Muscle layer of duodenum (tissue), 2 donors: ENCODE results near the gene HAL.
"Not testable (repeated sequence)": the region's sequence is repeated elsewhere in the genome, so short reads cannot be mapped to it uniquely, and the experiment has no call there.

Experiments
- H3K27ac ChIP-seq: one replicate; pipeline ENCODE4 v1.7.0; 2013; ENCODE audit warnings: mild to moderate bottlenecking, low read length
- H3K27me3 ChIP-seq: one replicate; pipeline ENCODE4 v1.7.0; 2013; ENCODE audit warnings: low read depth, mild to moderate bottlenecking, control low read depth, low read length
- H3K36me3 ChIP-seq, 2 donors: one replicate each; pipeline ENCODE4 v1.7.0; 2013; ENCODE audit warnings: low read length in 2 of 2, control low read depth in 1 of 2, mild to moderate bottlenecking in 1 of 2; ENCODE audit not compliant: insufficient read depth in 2 of 2, control insufficient read depth in 1 of 2
- H3K4me1 ChIP-seq, 2 donors: one replicate each; pipeline ENCODE4 v1.7.0; 2013; ENCODE audit warnings: low read length in 2 of 2, mild to moderate bottlenecking in 2 of 2, control low read depth in 1 of 2, moderate library complexity in 1 of 2; ENCODE audit not compliant: insufficient read depth in 2 of 2, control insufficient read depth in 1 of 2
- H3K4me3 ChIP-seq, 2 donors: one replicate each; pipeline ENCODE4 v1.7.0; 2013; ENCODE audit warnings: low read length in 2 of 2, low read depth in 1 of 2, mild to moderate bottlenecking in 1 of 2
- H3K9me3 ChIP-seq, 2 donors: one replicate each; pipeline ENCODE4 v1.7.0; 2013; ENCODE audit warnings: low read length in 2 of 2, control low read depth in 1 of 2, mild to moderate bottlenecking in 1 of 2; ENCODE audit not compliant: control insufficient read depth in 1 of 2
- donor health status: healthy.

The HAL gene

GRCh38 chr12:95972832-95973456 is 23.2 kb downstream of the HAL start:
- no peak overlapping the region for H3K27ac ChIP-seq
- H3K4me1 ChIP-seq, result no peaks in the 10 kb centered on the region
- H3K4me3 ChIP-seq, result no peak overlapping the region
- H3K36me3 ChIP-seq, result no peaks in the 10 kb centered on the region
- H3K27me3 ChIP-seq, result no peaks in the 10 kb centered on the region
- H3K9me3 ChIP-seq, result no peaks in the 10 kb centered on the region

GRCh38 chr12:95970905-95971304 is 25.2 kb downstream of the HAL start:
- Histone ChIP-seq H3K4me3 (no peak overlapping the region), H3K27ac (no peak overlapping the region), H3K27me3 (no peaks in the 10 kb centered on the region), H3K9me3 (no peaks in the 10 kb centered on the region), H3K36me3 (no peaks in the 10 kb centered on the region), H3K4me1 (no peaks in the 10 kb centered on the region)

DNA sequence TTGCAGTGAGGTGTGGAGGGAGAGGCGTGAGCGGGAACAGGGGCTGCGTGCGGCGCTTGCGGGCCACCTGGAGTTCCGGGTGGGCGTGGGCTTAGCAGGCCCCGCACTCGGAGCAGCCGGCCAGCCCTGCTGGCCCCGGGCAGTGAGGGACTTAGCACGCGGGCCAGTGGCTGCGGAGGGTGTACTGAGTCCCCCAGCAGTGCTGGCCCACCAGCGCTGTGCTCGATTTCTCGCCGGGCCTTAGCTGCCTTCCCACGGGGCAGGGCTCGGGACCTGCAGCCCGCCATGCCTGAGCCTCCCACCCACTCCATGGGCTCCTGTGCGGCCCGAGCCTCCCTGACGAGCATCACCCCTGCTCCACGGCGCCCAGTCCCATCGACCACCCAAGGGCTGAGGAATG is 27.0 kb downstream of the HAL start:
- H3K36me3 ChIP-seq, H3K9me3 ChIP-seq, H3K4me1 ChIP-seq, H3K4me3 ChIP-seq, H3K27ac ChIP-seq, H3K27me3 ChIP-seq: not testable (repeated sequence)

DNA sequence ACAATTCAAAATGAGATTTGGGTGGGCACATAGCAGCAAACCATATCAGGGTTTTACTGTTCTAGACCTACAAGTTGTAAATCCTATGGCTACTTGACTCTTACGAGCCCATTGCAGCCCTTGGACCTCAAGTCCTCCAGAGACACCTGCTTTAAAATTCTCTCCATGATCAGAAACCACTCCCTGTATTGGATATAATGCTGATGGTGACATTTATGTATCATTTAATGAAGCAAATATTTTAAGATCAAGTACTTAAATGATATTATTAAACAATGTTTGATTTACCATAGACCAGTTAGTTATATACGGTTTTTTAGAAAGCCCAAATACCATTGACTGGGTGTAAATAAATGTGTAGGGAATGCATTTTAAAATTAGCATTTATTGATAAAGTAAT is 28.8 kb downstream of the HAL start:
- Histone ChIP-seq H3K4me1 (no peaks in the 10 kb centered on the region), H3K9me3 (no peaks in the 10 kb centered on the region), H3K4me3 (no peak overlapping the region), H3K27me3 (no peaks in the 10 kb centered on the region), H3K27ac (no peak overlapping the region), H3K36me3 (no peaks in the 10 kb centered on the region)

GRCh38 chr12:95966287-95966870 is 29.8 kb downstream of the HAL start:
- Histone ChIP-seq H3K36me3 (no peaks in the 10 kb centered on the region), H3K27me3 (no peaks in the 10 kb centered on the region), H3K4me3 (no peak overlapping the region), H3K27ac (no peak overlapping the region), H3K4me1 (no peaks in the 10 kb centered on the region), H3K9me3 (no peaks in the 10 kb centered on the region)

DNA sequence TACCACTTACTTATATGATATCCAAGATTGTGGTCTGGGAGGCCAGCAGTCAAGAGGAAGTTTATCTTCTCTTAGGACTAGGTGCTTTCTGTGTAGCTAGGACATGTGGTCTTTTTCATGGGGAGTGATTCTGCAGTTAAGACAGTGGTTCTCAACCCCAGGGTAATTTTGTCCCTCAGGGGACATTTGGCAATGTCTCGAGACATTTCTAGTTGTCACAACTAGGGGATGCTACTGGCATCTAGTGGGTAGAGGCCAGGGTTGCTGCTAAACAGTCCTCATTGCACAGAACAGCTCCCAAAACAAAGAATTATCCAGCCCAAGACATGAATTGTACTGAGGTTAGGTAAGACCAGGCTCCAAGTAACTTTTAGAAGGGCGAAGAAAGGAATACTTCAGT is 33.0 kb downstream of the HAL start:
- H3K4me1 ChIP-seq, result no peaks in the 10 kb centered on the region
- no peak overlapping the region for H3K27ac ChIP-seq
- no peaks in the 10 kb centered on the region for H3K27me3 ChIP-seq
- no peaks in the 10 kb centered on the region for H3K9me3 ChIP-seq
- no peaks in the 10 kb centered on the region for H3K36me3 ChIP-seq
- H3K4me3 ChIP-seq, result no peak overlapping the region

- Histone ChIP-seq H3K4me1 (no peaks in the 10 kb centered on the region), H3K27ac (no peak overlapping the region), H3K36me3 (no peaks in the 10 kb centered on the region), H3K27me3 (no peaks in the 10 kb centered on the region), H3K4me3 (no peak overlapping the region), H3K9me3 (no peaks in the 10 kb centered on the region)
These were observed 33.9 kb downstream of the HAL start for GRCh38 chr12:95962222-95962621.

- Histone ChIP-seq H3K4me1 (no peaks in the 10 kb centered on the region), H3K27me3 (no peaks in the 10 kb centered on the region), H3K27ac (no peak overlapping the region), H3K36me3 (no peaks in the 10 kb centered on the region), H3K9me3 (no peaks in the 10 kb centered on the region), H3K4me3 (no peak overlapping the region)
These were observed 35.9 kb downstream of the HAL start for GRCh38 chr12:95960241-95960640.

DNA sequence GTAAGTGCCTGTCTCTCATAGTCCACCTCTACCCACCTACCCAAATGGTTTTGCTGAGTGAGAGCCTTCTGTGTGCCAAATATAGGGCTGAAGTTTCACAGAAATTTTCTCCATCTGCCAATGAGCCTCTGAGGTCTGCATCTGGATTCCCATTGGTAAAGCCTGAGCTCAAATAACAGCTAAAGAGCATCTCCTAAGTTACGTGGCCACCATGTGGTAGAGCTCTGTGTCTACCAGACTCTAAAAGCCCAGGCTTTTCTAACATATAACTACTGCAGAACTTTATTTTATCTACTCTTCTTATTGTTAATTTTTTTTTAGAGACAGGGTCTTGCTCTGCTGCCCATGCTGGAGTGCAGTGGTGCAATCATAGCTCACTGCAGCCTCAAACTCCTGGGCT is 37.0 kb downstream of the HAL start:
- Histone ChIP-seq H3K4me1 (no peaks in the 10 kb centered on the region), H3K27ac (no peak overlapping the region), H3K4me3 (no peak overlapping the region), H3K27me3 (no peaks in the 10 kb centered on the region), H3K9me3 (no peaks in the 10 kb centered on the region), H3K36me3 (no peaks in the 10 kb centered on the region)

DNA sequence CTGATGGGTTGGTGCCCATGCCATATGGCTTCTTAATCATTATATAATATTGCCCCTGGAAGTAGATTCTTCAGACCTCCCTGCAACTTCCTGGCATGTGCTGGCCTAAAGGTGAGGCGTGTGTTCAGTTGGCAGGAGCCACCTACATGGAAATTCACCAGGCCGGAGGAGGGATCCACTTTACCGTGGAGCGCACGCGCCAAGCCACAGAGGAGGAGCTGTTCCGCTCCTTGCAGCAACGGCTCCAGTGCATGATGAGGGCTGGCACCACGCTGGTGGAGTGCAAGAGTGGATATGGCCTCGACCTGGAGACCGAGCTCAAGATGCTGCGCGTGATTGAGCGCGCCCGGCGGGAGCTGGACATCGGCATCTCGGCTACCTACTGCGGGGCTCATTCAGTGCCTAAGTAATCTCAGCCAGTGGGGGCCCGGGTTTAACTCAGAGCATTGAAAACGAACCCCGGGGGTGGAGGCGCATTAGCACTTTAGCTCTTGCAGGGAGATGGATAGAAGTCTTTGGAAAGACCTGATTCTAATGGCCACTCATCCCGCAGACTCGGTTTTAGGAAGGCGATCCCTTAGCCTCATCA is 39.5 kb downstream of the HAL start:
- Histone ChIP-seq H3K4me3 (no peak overlapping the region), H3K36me3 (no peaks in the 10 kb centered on the region), H3K27me3 (no peaks in the 10 kb centered on the region), H3K9me3 (no peaks in the 10 kb centered on the region), H3K27ac (no peak overlapping the region), H3K4me1 (no peaks in the 10 kb centered on the region)

GRCh38 chr12:95955549-95956159 is 40.5 kb downstream of the HAL start:
- H3K4me1 ChIP-seq, result no peaks in the 10 kb centered on the region

More at GRCh38 chr12:95955549-95956159, 40.5 kb downstream of the HAL start:
- Histone ChIP-seq H3K4me3 (no peak overlapping the region), H3K9me3 (no peaks in the 10 kb centered on the region), H3K27me3 (no peaks in the 10 kb centered on the region), H3K36me3 (no peaks in the 10 kb centered on the region), H3K27ac (no peak overlapping the region)
